SU-DHL-6 (cell line): Measurements from ENCODE around the gene SCRN1.

Experiments
- H2AFZ ChIP-seq: fragments of 200-600 bp; sonication (generic); 2 replicates; pipeline ENCODE4 v1.6.1; 2014; ENCODE audit warnings: low read depth, mild to moderate bottlenecking, moderate library complexity, mixed read lengths, antibody characterized with exemption, low read length; ENCODE audit not compliant: severe bottlenecking
- H3F3A ChIP-seq: fragments of 200-600 bp; shearing (Covaris generic); 2 replicates; pipeline ENCODE4 v1.6.0; 2016; ENCODE audit warnings: antibody characterized with exemption, mild to moderate bottlenecking; ENCODE audit not compliant: insufficient read depth
- H3K27ac ChIP-seq: fragments of 200-600 bp; sonication (generic); 2 replicates; pipeline ENCODE4 v1.5.1; 2016; ENCODE audit warnings: low read depth, mild to moderate bottlenecking, low read length, moderate library complexity, mixed read lengths
- H3K27me3 ChIP-seq: fragments of 200-600 bp; sonication (generic), shearing (Covaris generic); 2 replicates; pipeline ENCODE4 v1.6.0; 2014; ENCODE audit warnings: mild to moderate bottlenecking, low read length
- H3K36me3 ChIP-seq: fragments of 200-600 bp; sonication (generic); 2 replicates; pipeline ENCODE4 v1.6.1; 2014; ENCODE audit warnings: mild to moderate bottlenecking, low read length, mixed read lengths
- H3K4me2 ChIP-seq: fragments of 300-600, 200-600 bp; shearing (Covaris generic), sonication (generic); 2 replicates; pipeline ENCODE4 v1.6.0; 2014; ENCODE audit warnings: low read length, low read depth, mild to moderate bottlenecking; ENCODE audit not compliant: poor library complexity, severe bottlenecking
- H3K4me3 ChIP-seq: fragments of 200-600 bp; sonication (generic); 2 replicates; pipeline ENCODE4 v1.5.1; 2014; ENCODE audit warnings: antibody characterized with exemption, low read length, mild to moderate bottlenecking, mixed read lengths; ENCODE audit not compliant: insufficient read depth, poor library complexity, severe bottlenecking
- H3K79me2 ChIP-seq: fragments of 200-600 bp; sonication (generic); 2 replicates; pipeline ENCODE4 v1.6.1; 2014; ENCODE audit warnings: mild to moderate bottlenecking, low read length, moderate library complexity; ENCODE audit not compliant: insufficient read depth
- H3K9ac ChIP-seq: fragments of 200-600 bp; sonication (generic); 2 replicates; pipeline ENCODE4 v1.7.0; 2014; ENCODE audit warnings: mild to moderate bottlenecking, low read length
- H3K9me2 ChIP-seq: fragments of 200-600 bp; sonication (generic); replicated peaks from 2 replicates; pipeline ENCODE4 v1.6.1; 2014; ENCODE audit warnings: low read length; ENCODE audit not compliant: insufficient read depth
- H3K9me3 ChIP-seq: fragments of 200-600 bp; sonication (generic); 2 replicates; pipeline ENCODE4 v1.6.1; 2014; ENCODE audit warnings: low read length, mixed read lengths; ENCODE audit not compliant: insufficient read depth
- H4K20me1 ChIP-seq: fragments of 200-600 bp; sonication (generic); 2 replicates; pipeline ENCODE4 v1.6.1; 2014; ENCODE audit warnings: low read depth, mild to moderate bottlenecking, antibody characterized with exemption, low read length, moderate library complexity, mixed read lengths
- CTCF ChIP-seq: fragments of 200-600 bp; sonication (generic); IDR thresholded peaks from one replicate; pipeline ENCODE4 v1.5.1; 2017; ENCODE audit warnings: antibody characterized with exemption, mild to moderate bottlenecking, low read length, moderate library complexity; ENCODE audit not compliant: insufficient read depth, poor library complexity, severe bottlenecking
- EZH2phosphoT487 ChIP-seq: fragments of 200-600 bp; sonication (generic), shearing (Covaris generic); conservative IDR thresholded peaks from 2 replicates; pipeline ENCODE4 v1.6.1; 2018; ENCODE audit warnings: mild to moderate bottlenecking, antibody characterized with exemption, low read length, moderate library complexity, mixed read lengths

The SCRN1 gene

GRCh38 chr7:29896685-29897411 lies 92.8 kb downstream of the SCRN1 start:
- H3K36me3 ChIP-seq: no peaks in the 10 kb centered on the region
- no peak overlapping the region for H3K4me3 ChIP-seq
- H3K4me2 ChIP-seq: no peak overlapping the region
- TF ChIP-seq EZH2phosphoT487: no peak
- no peak for TF ChIP-seq CTCF
- peaks cover 1% of the 10 kb centered on the region; the same call in 1 of the 2 replicates for H3K27me3 ChIP-seq
- no peaks in the 10 kb centered on the region for H3K9me3 ChIP-seq
- no peaks in the 10 kb centered on the region for H4K20me1 ChIP-seq
- H3K27ac ChIP-seq: no peak overlapping the region
- no peak overlapping the region for H2AFZ ChIP-seq
- H3K9me2 ChIP-seq: no peaks in the 10 kb centered on the region
- H3K79me2 ChIP-seq: no peaks in the 10 kb centered on the region
- no peaks in the 10 kb centered on the region for H3F3A ChIP-seq
- H3K9ac ChIP-seq: no peak overlapping the region

GRCh38 chr7:29895559-29895958 lies 94.0 kb downstream of the SCRN1 start:
- no peaks in the 10 kb centered on the region for H3K79me2 ChIP-seq
- no peaks in the 10 kb centered on the region for H3K9me3 ChIP-seq
- no peaks in the 10 kb centered on the region for H3F3A ChIP-seq
- H3K9me2 ChIP-seq: no peaks in the 10 kb centered on the region
- H3K27ac ChIP-seq: no peak overlapping the region
- no peak overlapping the region for H3K4me3 ChIP-seq
- no peak overlapping the region for H3K4me2 ChIP-seq
- H2AFZ ChIP-seq: no peak overlapping the region
- H3K9ac ChIP-seq: no peak overlapping the region
- no peaks in the 10 kb centered on the region for H3K27me3 ChIP-seq
- H3K36me3 ChIP-seq: no peaks in the 10 kb centered on the region
- no peak for TF ChIP-seq CTCF
- no peak for TF ChIP-seq EZH2phosphoT487
- H4K20me1 ChIP-seq: no peaks in the 10 kb centered on the region

- no peaks in the 10 kb centered on the region for H3K79me2 ChIP-seq
- H3K27me3 ChIP-seq: no peaks in the 10 kb centered on the region
- no peaks in the 10 kb centered on the region for H3K9me2 ChIP-seq
- H3K9ac ChIP-seq: no peak overlapping the region
- no peak overlapping the region for H3K4me3 ChIP-seq
- no peaks in the 10 kb centered on the region for H3K36me3 ChIP-seq
- TF ChIP-seq CTCF: no peak
- no peak for TF ChIP-seq EZH2phosphoT487
- H2AFZ ChIP-seq: no peak overlapping the region
- no peaks in the 10 kb centered on the region for H4K20me1 ChIP-seq
- H3F3A ChIP-seq: no peaks in the 10 kb centered on the region
- H3K27ac ChIP-seq: no peak overlapping the region
- H3K4me2 ChIP-seq: no peak overlapping the region
- no peaks in the 10 kb centered on the region for H3K9me3 ChIP-seq
These were observed 95.3 kb downstream of the SCRN1 start for GRCh38 chr7:29894256-29894655.
